Liver (tissue), 3 donors: ENCODE results near the gene SLC38A10.

Experiments
- FOXA1 ChIP-seq: IDR thresholded peaks from 2 replicates; pipeline ENCODE4 v1.6.1; 2016; ENCODE audit warnings: antibody characterized with exemption
- GABPA ChIP-seq, 2 donors: IDR thresholded peaks in 1 of 2; conservative IDR thresholded peaks in 1 of 2; 2 replicates each; pipeline ENCODE4 v1.6.1; 2016; ENCODE audit warnings: antibody characterized with exemption in 2 of 2, mild to moderate bottlenecking in 1 of 2, moderate library complexity in 1 of 2
- HNF4G ChIP-seq: IDR thresholded peaks from 2 replicates; pipeline ENCODE4 v1.6.1; 2016; ENCODE audit warnings: antibody characterized with exemption
- JUND ChIP-seq, 2 donors: IDR thresholded peaks; 2 replicates each; pipeline ENCODE4 v1.6.1; 2016; ENCODE audit warnings: antibody characterized with exemption in 2 of 2
- RAD21 ChIP-seq, 2 donors: IDR thresholded peaks; 2 replicates each; pipeline ENCODE4 v1.6.1; 2016; ENCODE audit warnings: antibody characterized with exemption in 2 of 2, mild to moderate bottlenecking in 2 of 2
- SP1 ChIP-seq: IDR thresholded peaks from 2 replicates; pipeline ENCODE4 v1.6.1; 2018; ENCODE audit warnings: antibody characterized with exemption, mild to moderate bottlenecking
- TAF1 ChIP-seq: conservative IDR thresholded peaks from 2 replicates; pipeline ENCODE4 v1.6.1; 2016; ENCODE audit warnings: antibody characterized with exemption, mild to moderate bottlenecking
- YY1 ChIP-seq: IDR thresholded peaks from 2 replicates; pipeline ENCODE4 v1.6.1; 2016; ENCODE audit warnings: antibody characterized with exemption, mild to moderate bottlenecking
- TF ChIP-seq, protein P1 (sequence below): fragments of 150-350 bp; IDR thresholded peaks from 2 replicates; pipeline ENCODE4 v1.5.1; 2017; ENCODE audit warnings: improper control_type of control experiment, low read depth, low read length; ENCODE audit not compliant: missing input control
- TF ChIP-seq, protein P2 (sequence below): IDR thresholded peaks from 2 replicates; pipeline ENCODE4 v1.6.1; 2016; ENCODE audit warnings: antibody characterized with exemption
- TF ChIP-seq, protein P3 (sequence below): IDR thresholded peaks from 2 replicates; pipeline ENCODE4 v1.6.1; 2016; ENCODE audit warnings: antibody characterized with exemption, mild to moderate bottlenecking
- TF ChIP-seq, protein P4 (sequence below): IDR thresholded peaks from 2 replicates; pipeline ENCODE4 v1.6.1; 2016; ENCODE audit warnings: antibody characterized with exemption
- TF ChIP-seq, protein P5 (sequence below): IDR thresholded peaks from 2 replicates; pipeline ENCODE4 v1.6.1; 2016; ENCODE audit warnings: antibody characterized with exemption
- donor health status: healthy.
- donor health status: healthy.

DNA sequence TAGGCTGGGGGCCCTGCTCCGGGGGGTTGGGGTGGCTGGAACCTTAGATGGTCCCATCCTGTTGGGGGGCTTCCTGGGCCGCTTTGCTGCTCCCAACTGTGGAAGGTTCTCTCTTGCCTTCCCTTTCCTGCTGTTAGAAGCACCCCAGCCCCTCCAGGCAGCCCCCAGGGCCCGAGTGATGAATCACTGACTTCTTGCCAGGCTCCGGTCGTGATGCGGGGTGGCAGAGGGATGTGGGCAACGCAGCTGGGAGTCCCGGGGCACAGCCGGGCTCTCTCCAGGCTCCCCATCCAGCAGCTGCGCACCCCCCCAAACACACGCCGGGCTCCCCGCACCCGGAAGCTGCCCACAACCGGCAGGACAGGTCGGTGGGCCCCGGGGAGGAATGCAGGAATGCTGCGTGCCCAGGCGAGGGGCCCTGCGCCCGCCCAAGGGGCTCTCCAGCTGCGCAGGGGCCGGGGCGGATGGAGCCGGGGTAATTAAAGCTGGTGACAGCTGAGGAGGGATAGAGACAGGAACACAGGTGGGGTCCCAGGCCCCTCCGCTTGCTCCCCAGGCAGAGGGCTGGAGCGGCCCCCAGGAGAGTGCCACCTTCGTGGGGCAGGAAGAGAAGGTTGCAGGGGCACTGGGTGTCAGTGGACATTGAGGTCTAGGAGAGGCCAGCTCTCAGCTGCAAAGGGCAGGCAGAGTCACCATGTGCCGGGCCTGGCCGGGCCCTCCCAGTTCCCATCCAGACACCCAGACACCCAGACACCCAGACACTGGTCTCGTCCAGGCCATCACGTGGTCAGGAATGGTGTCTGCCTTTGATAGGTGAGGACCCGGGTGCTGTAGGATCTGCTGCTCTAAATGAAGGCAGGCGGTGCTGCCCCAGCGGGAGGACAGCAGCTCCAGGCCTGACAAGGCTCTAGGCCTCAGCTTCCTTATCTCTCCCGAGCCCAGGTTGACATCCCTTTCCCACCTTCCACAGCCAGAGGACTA is 15.0 kb upstream of the SLC38A10 start:
- TF ChIP-seq, protein P1, sequence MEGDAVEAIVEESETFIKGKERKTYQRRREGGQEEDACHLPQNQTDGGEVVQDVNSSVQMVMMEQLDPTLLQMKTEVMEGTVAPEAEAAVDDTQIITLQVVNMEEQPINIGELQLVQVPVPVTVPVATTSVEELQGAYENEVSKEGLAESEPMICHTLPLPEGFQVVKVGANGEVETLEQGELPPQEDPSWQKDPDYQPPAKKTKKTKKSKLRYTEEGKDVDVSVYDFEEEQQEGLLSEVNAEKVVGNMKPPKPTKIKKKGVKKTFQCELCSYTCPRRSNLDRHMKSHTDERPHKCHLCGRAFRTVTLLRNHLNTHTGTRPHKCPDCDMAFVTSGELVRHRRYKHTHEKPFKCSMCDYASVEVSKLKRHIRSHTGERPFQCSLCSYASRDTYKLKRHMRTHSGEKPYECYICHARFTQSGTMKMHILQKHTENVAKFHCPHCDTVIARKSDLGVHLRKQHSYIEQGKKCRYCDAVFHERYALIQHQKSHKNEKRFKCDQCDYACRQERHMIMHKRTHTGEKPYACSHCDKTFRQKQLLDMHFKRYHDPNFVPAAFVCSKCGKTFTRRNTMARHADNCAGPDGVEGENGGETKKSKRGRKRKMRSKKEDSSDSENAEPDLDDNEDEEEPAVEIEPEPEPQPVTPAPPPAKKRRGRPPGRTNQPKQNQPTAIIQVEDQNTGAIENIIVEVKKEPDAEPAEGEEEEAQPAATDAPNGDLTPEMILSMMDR = no peak
- TF ChIP-seq, protein P2, sequence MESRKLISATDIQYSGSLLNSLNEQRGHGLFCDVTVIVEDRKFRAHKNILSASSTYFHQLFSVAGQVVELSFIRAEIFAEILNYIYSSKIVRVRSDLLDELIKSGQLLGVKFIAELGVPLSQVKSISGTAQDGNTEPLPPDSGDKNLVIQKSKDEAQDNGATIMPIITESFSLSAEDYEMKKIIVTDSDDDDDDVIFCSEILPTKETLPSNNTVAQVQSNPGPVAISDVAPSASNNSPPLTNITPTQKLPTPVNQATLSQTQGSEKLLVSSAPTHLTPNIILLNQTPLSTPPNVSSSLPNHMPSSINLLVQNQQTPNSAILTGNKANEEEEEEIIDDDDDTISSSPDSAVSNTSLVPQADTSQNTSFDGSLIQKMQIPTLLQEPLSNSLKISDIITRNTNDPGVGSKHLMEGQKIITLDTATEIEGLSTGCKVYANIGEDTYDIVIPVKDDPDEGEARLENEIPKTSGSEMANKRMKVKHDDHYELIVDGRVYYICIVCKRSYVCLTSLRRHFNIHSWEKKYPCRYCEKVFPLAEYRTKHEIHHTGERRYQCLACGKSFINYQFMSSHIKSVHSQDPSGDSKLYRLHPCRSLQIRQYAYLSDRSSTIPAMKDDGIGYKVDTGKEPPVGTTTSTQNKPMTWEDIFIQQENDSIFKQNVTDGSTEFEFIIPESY = no peak
- no peak for TF ChIP-seq HNF4G
- TF ChIP-seq, protein P3, sequence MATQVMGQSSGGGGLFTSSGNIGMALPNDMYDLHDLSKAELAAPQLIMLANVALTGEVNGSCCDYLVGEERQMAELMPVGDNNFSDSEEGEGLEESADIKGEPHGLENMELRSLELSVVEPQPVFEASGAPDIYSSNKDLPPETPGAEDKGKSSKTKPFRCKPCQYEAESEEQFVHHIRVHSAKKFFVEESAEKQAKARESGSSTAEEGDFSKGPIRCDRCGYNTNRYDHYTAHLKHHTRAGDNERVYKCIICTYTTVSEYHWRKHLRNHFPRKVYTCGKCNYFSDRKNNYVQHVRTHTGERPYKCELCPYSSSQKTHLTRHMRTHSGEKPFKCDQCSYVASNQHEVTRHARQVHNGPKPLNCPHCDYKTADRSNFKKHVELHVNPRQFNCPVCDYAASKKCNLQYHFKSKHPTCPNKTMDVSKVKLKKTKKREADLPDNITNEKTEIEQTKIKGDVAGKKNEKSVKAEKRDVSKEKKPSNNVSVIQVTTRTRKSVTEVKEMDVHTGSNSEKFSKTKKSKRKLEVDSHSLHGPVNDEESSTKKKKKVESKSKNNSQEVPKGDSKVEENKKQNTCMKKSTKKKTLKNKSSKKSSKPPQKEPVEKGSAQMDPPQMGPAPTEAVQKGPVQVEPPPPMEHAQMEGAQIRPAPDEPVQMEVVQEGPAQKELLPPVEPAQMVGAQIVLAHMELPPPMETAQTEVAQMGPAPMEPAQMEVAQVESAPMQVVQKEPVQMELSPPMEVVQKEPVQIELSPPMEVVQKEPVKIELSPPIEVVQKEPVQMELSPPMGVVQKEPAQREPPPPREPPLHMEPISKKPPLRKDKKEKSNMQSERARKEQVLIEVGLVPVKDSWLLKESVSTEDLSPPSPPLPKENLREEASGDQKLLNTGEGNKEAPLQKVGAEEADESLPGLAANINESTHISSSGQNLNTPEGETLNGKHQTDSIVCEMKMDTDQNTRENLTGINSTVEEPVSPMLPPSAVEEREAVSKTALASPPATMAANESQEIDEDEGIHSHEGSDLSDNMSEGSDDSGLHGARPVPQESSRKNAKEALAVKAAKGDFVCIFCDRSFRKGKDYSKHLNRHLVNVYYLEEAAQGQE = no peak
- TF ChIP-seq TAF1 = no peak
- TF ChIP-seq RAD21 (IDR thresholded peaks at IDR 0.05) = no peak
- TF ChIP-seq, protein P4, sequence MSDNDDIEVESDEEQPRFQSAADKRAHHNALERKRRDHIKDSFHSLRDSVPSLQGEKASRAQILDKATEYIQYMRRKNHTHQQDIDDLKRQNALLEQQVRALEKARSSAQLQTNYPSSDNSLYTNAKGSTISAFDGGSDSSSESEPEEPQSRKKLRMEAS = no peak
- TF ChIP-seq, protein P5, sequence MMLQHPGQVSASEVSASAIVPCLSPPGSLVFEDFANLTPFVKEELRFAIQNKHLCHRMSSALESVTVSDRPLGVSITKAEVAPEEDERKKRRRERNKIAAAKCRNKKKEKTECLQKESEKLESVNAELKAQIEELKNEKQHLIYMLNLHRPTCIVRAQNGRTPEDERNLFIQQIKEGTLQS = no peak
- TF ChIP-seq YY1 = no peak
- TF ChIP-seq FOXA1 = no peak
- TF ChIP-seq JUND (IDR thresholded peaks at IDR 0.05) = no peak
- no peak for TF ChIP-seq SP1
- TF ChIP-seq GABPA (IDR thresholded peaks at IDR 0.05 in 1 of 2, conservative IDR thresholded peaks at IDR 0.05 in 1 of 2) = no peak
